ENCODE measurements around the gene GRK2. TPM values are rescaled to one million over a fixed set of nuclear protein-coding genes. Genes with fewer than 3 reads are reported as not detected.

The GRK2 gene
- total RNA-seq, 1 donor from 2014 or later = 27.7 TPM

- Histone ChIP-seq H3K9me3 (ENCODE audit: control insufficient read depth in 3 of 3, low read length in 3 of 3) (no peaks in the 10 kb centered on the region), H3K9ac (ENCODE audit: low read depth in 1 of 3, low read length in 3 of 3) (peak overlapping the region; percentile 70 to 89 (median 86)), H3K27ac (ENCODE audit: low read depth, low read length) (peak overlapping the region; percentile 93), H3K4me1 (ENCODE audit: control insufficient read depth in 3 of 3, insufficient read depth in 3 of 3, low read length in 3 of 3) (peaks cover 22 to 30% (median 25%) of the 10 kb centered on the region in 3 donors), H3K4me3 (ENCODE audit: low read length in 3 of 3) (peak overlapping the region; percentile 65 to 87 (median 85)), H3K27me3 (ENCODE audit: control insufficient read depth in 3 of 3, insufficient read depth in 3 of 3, low read length in 3 of 3) (no peaks in the 10 kb centered on the region), H3K36me3 (ENCODE audit: control insufficient read depth in 3 of 3, insufficient read depth in 3 of 3, low read length in 3 of 3) (peaks cover 21 to 26% (median 23%) of the 10 kb centered on the region in 3 donors)
Measured at GRCh38 chr11:67303835-67304411, 37.6 kb downstream of the GRK2 start.

GRCh38 chr11:67304511-67305113, 38.3 kb downstream of the GRK2 start:
- Histone ChIP-seq H3K27ac (ENCODE audit: low read depth, low read length) (no peak overlapping the region), H3K4me1 (ENCODE audit: control insufficient read depth in 3 of 3, insufficient read depth in 3 of 3, low read length in 3 of 3) (peaks cover 22 to 30% (median 25%) of the 10 kb centered on the region in 3 donors), H3K9me3 (ENCODE audit: control insufficient read depth in 3 of 3, low read length in 3 of 3) (no peaks in the 10 kb centered on the region), H3K9ac (ENCODE audit: low read depth in 1 of 3, low read length in 3 of 3) (peak overlapping the region; percentile 68 to 89 (median 86)), H3K27me3 (ENCODE audit: control insufficient read depth in 3 of 3, insufficient read depth in 3 of 3, low read length in 3 of 3) (no peaks in the 10 kb centered on the region), H3K36me3 (ENCODE audit: control insufficient read depth in 3 of 3, insufficient read depth in 3 of 3, low read length in 3 of 3) (peaks cover 21 to 29% (median 21%) of the 10 kb centered on the region in 3 donors), H3K4me3 (ENCODE audit: low read length in 3 of 3) (peak overlapping the region; percentile 60 to 87 (median 85))

- Histone ChIP-seq H3K9me3 (ENCODE audit: control insufficient read depth in 3 of 3, low read length in 3 of 3) (no peaks in the 10 kb centered on the region), H3K4me3 (ENCODE audit: low read length in 3 of 3) (no peak overlapping the region), H3K27ac (ENCODE audit: low read depth, low read length) (no peak overlapping the region), H3K9ac (ENCODE audit: low read depth in 1 of 3, low read length in 3 of 3) (no peak overlapping the region), H3K27me3 (ENCODE audit: control insufficient read depth in 3 of 3, insufficient read depth in 3 of 3, low read length in 3 of 3) (no peaks in the 10 kb centered on the region), H3K36me3 (ENCODE audit: control insufficient read depth in 3 of 3, insufficient read depth in 3 of 3, low read length in 3 of 3) (peaks cover 21 to 22% (median 22%) of the 10 kb centered on the region in 3 donors), H3K4me1 (ENCODE audit: control insufficient read depth in 3 of 3, insufficient read depth in 3 of 3, low read length in 3 of 3) (peaks cover 19 to 21% (median 19%) of the 10 kb centered on the region in 3 donors)
Measured at GRCh38 chr11:67306769-67307544, 40.7 kb downstream of the GRK2 start.

- Histone ChIP-seq H3K4me3 (ENCODE audit: low read length in 3 of 3) (no peak overlapping the region), H3K27me3 (ENCODE audit: control insufficient read depth in 3 of 3, insufficient read depth in 3 of 3, low read length in 3 of 3) (no peaks in the 10 kb centered on the region), H3K27ac (ENCODE audit: low read depth, low read length) (no peak overlapping the region), H3K36me3 (ENCODE audit: control insufficient read depth in 3 of 3, insufficient read depth in 3 of 3, low read length in 3 of 3) (peaks cover 21 to 22% (median 22%) of the 10 kb centered on the region in 3 donors), H3K4me1 (ENCODE audit: control insufficient read depth in 3 of 3, insufficient read depth in 3 of 3, low read length in 3 of 3) (peaks cover 14 to 15% (median 14%) of the 10 kb centered on the region in 3 donors), H3K9ac (ENCODE audit: low read depth in 1 of 3, low read length in 3 of 3) (no peak overlapping the region), H3K9me3 (ENCODE audit: control insufficient read depth in 3 of 3, low read length in 3 of 3) (no peaks in the 10 kb centered on the region)
Measured at GRCh38 chr11:67307545-67308001, 41.3 kb downstream of the GRK2 start.

GRCh38 chr11:67308031-67308866, 42.0 kb downstream of the GRK2 start:
- Histone ChIP-seq H3K9ac (ENCODE audit: low read depth in 1 of 3, low read length in 3 of 3) (no peak overlapping the region), H3K36me3 (ENCODE audit: control insufficient read depth in 3 of 3, insufficient read depth in 3 of 3, low read length in 3 of 3) (peaks cover 21 to 22% (median 22%) of the 10 kb centered on the region in 3 donors), H3K27me3 (ENCODE audit: control insufficient read depth in 3 of 3, insufficient read depth in 3 of 3, low read length in 3 of 3) (no peaks in the 10 kb centered on the region), H3K4me3 (ENCODE audit: low read length in 3 of 3) (no peak overlapping the region), H3K4me1 (ENCODE audit: control insufficient read depth in 3 of 3, insufficient read depth in 3 of 3, low read length in 3 of 3) (peaks cover 9 to 12% (median 11%) of the 10 kb centered on the region in 3 donors), H3K9me3 (ENCODE audit: control insufficient read depth in 3 of 3, low read length in 3 of 3) (no peaks in the 10 kb centered on the region), H3K27ac (ENCODE audit: low read depth, low read length) (no peak overlapping the region)

- H3K4me3 ChIP-seq (ENCODE audit: low read length in 3 of 3) = no peak overlapping the region
- peaks cover 6 to 8% (median 7%) of the 10 kb centered on the region in 3 donors for H3K4me1 ChIP-seq (ENCODE audit: control insufficient read depth in 3 of 3, insufficient read depth in 3 of 3, low read length in 3 of 3)
- H3K27ac ChIP-seq (ENCODE audit: low read depth, low read length) = no peak overlapping the region
Measured at GRCh38 chr11:67309166-67309565, 42.9 kb downstream of the GRK2 start.

GRCh38 chr11:67309661-67310061, 43.4 kb downstream of the GRK2 start:
- H3K27me3 ChIP-seq (ENCODE audit: control insufficient read depth in 3 of 3, insufficient read depth in 3 of 3, low read length in 3 of 3) = no peaks in the 10 kb centered on the region

More at GRCh38 chr11:67309166-67309565, 42.9 kb downstream of the GRK2 start:
- H3K9me3 ChIP-seq (ENCODE audit: control insufficient read depth in 3 of 3, low read length in 3 of 3) = no peaks in the 10 kb centered on the region
- peaks cover 21 to 22% (median 22%) of the 10 kb centered on the region in 3 donors for H3K36me3 ChIP-seq (ENCODE audit: control insufficient read depth in 3 of 3, insufficient read depth in 3 of 3, low read length in 3 of 3)
- no peaks in the 10 kb centered on the region for H3K27me3 ChIP-seq (ENCODE audit: control insufficient read depth in 3 of 3, insufficient read depth in 3 of 3, low read length in 3 of 3)
- no peak overlapping the region for H3K9ac ChIP-seq (ENCODE audit: low read depth in 1 of 3, low read length in 3 of 3)

GRCh38 chr11:67310246-67311050, 44.2 kb downstream of the GRK2 start:
- Histone ChIP-seq H3K9me3 (ENCODE audit: control insufficient read depth in 3 of 3, low read length in 3 of 3) (no peaks in the 10 kb centered on the region), H3K36me3 (ENCODE audit: control insufficient read depth in 3 of 3, insufficient read depth in 3 of 3, low read length in 3 of 3) (peaks cover 21 to 22% (median 22%) of the 10 kb centered on the region in 3 donors), H3K4me3 (ENCODE audit: low read length in 3 of 3) (no peak overlapping the region), H3K27ac (ENCODE audit: low read depth, low read length) (no peak overlapping the region), H3K4me1 (ENCODE audit: control insufficient read depth in 3 of 3, insufficient read depth in 3 of 3, low read length in 3 of 3) (peaks cover 0 to 3% (median 0%) of the 10 kb centered on the region in 3 donors), H3K9ac (ENCODE audit: low read depth in 1 of 3, low read length in 3 of 3) (no peak overlapping the region), H3K27me3 (ENCODE audit: control insufficient read depth in 3 of 3, insufficient read depth in 3 of 3, low read length in 3 of 3) (no peaks in the 10 kb centered on the region)

More at GRCh38 chr11:67309661-67310061, 43.4 kb downstream of the GRK2 start:
- H3K9me3 ChIP-seq (ENCODE audit: control insufficient read depth in 3 of 3, low read length in 3 of 3) = no peaks in the 10 kb centered on the region
- peaks cover under 1 to 3% (median 3%) of the 10 kb centered on the region in 3 donors for H3K4me1 ChIP-seq (ENCODE audit: control insufficient read depth in 3 of 3, insufficient read depth in 3 of 3, low read length in 3 of 3)
- H3K4me3 ChIP-seq (ENCODE audit: low read length in 3 of 3) = no peak overlapping the region
- peaks cover 21 to 22% (median 22%) of the 10 kb centered on the region in 3 donors for H3K36me3 ChIP-seq (ENCODE audit: control insufficient read depth in 3 of 3, insufficient read depth in 3 of 3, low read length in 3 of 3)
- no peak overlapping the region for H3K27ac ChIP-seq (ENCODE audit: low read depth, low read length)
- H3K9ac ChIP-seq (ENCODE audit: low read depth in 1 of 3, low read length in 3 of 3) = no peak overlapping the region

Measured in skeletal muscle tissue (tissue), 4 donors.